ENCODE data around the gene LONP2. TPM values are rescaled to one million over a fixed set of nuclear protein-coding genes. Genes with fewer than 3 reads are reported as not detected.
"Not testable (repeated sequence)": the region's sequence is repeated elsewhere in the genome, so short reads cannot be mapped to it uniquely, and the experiment has no call there.

LONP2 gene
- total and polyA plus RNA-seq, 12 donors = 45.3 to 89.1 (median 75.2) TPM

- intact Hi-C loops (cut with DNase I) = no loop called here
- H3K4me1 ChIP-seq (replicated peaks in 1 of 2) = peaks cover 27 to 60% of the 10 kb centered on the region in 2 donors
- H3K4me3 ChIP-seq = no peak overlapping the region
- no peak overlapping the region for H3K27ac ChIP-seq
- no peaks in the 10 kb centered on the region for H3K9me3 ChIP-seq (replicated peaks in 1 of 3)
- DNase-seq = no peak
- H3K27me3 ChIP-seq = no peaks in the 10 kb centered on the region
- TF ChIP-seq CTCF (IDR thresholded peaks at IDR 0.05) (no peak), POLR2A (IDR thresholded peaks at IDR 0.05) (no peak)
- H3K36me3 ChIP-seq (replicated peaks in 1 of 2) = no peaks in the 10 kb centered on the region
Observed at GRCh38 chr16:48371393-48371780, 127.3 kb downstream of the LONP2 start.

- WGBS, 4 donors = 92 to 96% (median 94%) methylated on average over 4 of the region's 4 CpGs
- TF ChIP-seq CTCF (IDR thresholded peaks at IDR 0.05) (no peak), POLR2A (IDR thresholded peaks at IDR 0.05) (no peak)
- H3K4me1 ChIP-seq (replicated peaks in 1 of 2) = peaks cover 24 to 61% of the 10 kb centered on the region in 2 donors
Observed at GRCh38 chr16:48372744-48373143, 128.6 kb downstream of the LONP2 start.

GRCh38 chr16:48373258-48374029 lies 129.3 kb downstream of the LONP2 start:
- DNase-seq = no peak
- no peaks in the 10 kb centered on the region for H3K36me3 ChIP-seq (replicated peaks in 1 of 2)
- no peaks in the 10 kb centered on the region for H3K9me3 ChIP-seq (replicated peaks in 1 of 3)
- no peak overlapping the region for H3K27ac ChIP-seq
- H3K4me1 ChIP-seq (replicated peaks in 1 of 2) = peaks cover 27 to 65% of the 10 kb centered on the region in 2 donors
- 49 to 59% (median 54%) methylated on average over 4 of the region's 4 CpGs for WGBS, 4 donors
- H3K27me3 ChIP-seq = no peaks in the 10 kb centered on the region
- intact Hi-C loops (cut with DNase I) = no loop called here
- H3K4me3 ChIP-seq = no peak overlapping the region
- TF ChIP-seq CTCF (IDR thresholded peaks at IDR 0.05) (no peak), POLR2A (IDR thresholded peaks at IDR 0.05) (no peak)

More at GRCh38 chr16:48372744-48373143, 128.6 kb downstream of the LONP2 start:
- no peaks in the 10 kb centered on the region for H3K36me3 ChIP-seq (replicated peaks in 1 of 2)
- H3K27ac ChIP-seq = no peak overlapping the region
- H3K9me3 ChIP-seq (replicated peaks in 1 of 3) = no peaks in the 10 kb centered on the region
- DNase-seq = no peak
- no peak overlapping the region for H3K4me3 ChIP-seq
- intact Hi-C loops (cut with DNase I) = no loop called here
- H3K27me3 ChIP-seq = no peaks in the 10 kb centered on the region

GRCh38 chr16:48374255-48374654 lies 130.2 kb downstream of the LONP2 start:
- intact Hi-C loops (cut with DNase I) = no loop called here

GRCh38 chr16:48377301-48377700 lies 133.2 kb downstream of the LONP2 start:
- not testable (repeated sequence) for H3K27ac ChIP-seq
- WGBS, 4 donors = 87 to 95% (median 89%) methylated on average over 7 of the region's 7 CpGs
- peaks cover 45 to 86% of the 10 kb centered on the region in 2 donors for H3K4me1 ChIP-seq (replicated peaks in 1 of 2)

More at GRCh38 chr16:48374255-48374654, 130.2 kb downstream of the LONP2 start:
- WGBS, 4 donors = 58 to 65% (median 62%) methylated on average over 2 of the region's 2 CpGs
- H3K4me3 ChIP-seq = no peak overlapping the region
- H3K27me3 ChIP-seq = no peaks in the 10 kb centered on the region
- no peak overlapping the region for H3K27ac ChIP-seq
- DNase-seq = no peak
- H3K9me3 ChIP-seq (replicated peaks in 1 of 3) = no peaks in the 10 kb centered on the region
- peaks cover 31 to 73% of the 10 kb centered on the region in 2 donors for H3K4me1 ChIP-seq (replicated peaks in 1 of 2)
- TF ChIP-seq CTCF (IDR thresholded peaks at IDR 0.05) (no peak), POLR2A (IDR thresholded peaks at IDR 0.05) (no peak)
- no peaks in the 10 kb centered on the region for H3K36me3 ChIP-seq (replicated peaks in 1 of 2)

More at GRCh38 chr16:48377301-48377700, 133.2 kb downstream of the LONP2 start:
- H3K9me3 ChIP-seq (replicated peaks in 1 of 3); H3K27me3 ChIP-seq; H3K36me3 ChIP-seq (replicated peaks in 1 of 2); H3K4me3 ChIP-seq; intact Hi-C loops (cut with DNase I); DNase-seq: not testable (repeated sequence)
